ENCODE measurements around the gene B4GAT1.

The B4GAT1 gene

GRCh38 chr11:66338276-66339161, 8.9 kb downstream of the B4GAT1 start:
- H3K27me3 ChIP-seq (ENCODE audit: insufficient read depth, insufficient read length): no peaks in the 10 kb centered on the region
- no peak overlapping the region for H3K4me3 ChIP-seq (ENCODE audit: insufficient read length, low read depth)
- no peak for TF ChIP-seq ZNF274 (IDR thresholded peaks at IDR 0.05; ENCODE audit: low read depth, low read length)
- no peak for TF ChIP-seq SUZ12 (IDR thresholded peaks at IDR 0.05; ENCODE audit: extremely low read depth, insufficient read depth, insufficient read length)
- TF ChIP-seq YY1 (IDR thresholded peaks at IDR 0.05; ENCODE audit: insufficient read depth, insufficient read length): no peak
- no peak overlapping the region for H3K9ac ChIP-seq (ENCODE audit: insufficient read length, low read depth)
- no peak for DNase-seq (ENCODE audit: low read depth, low spot score)
- H3K4me1 ChIP-seq (ENCODE audit: insufficient read depth, insufficient read length): peaks cover 8% of the 10 kb centered on the region
- peaks cover 84% of the 10 kb centered on the region for H3K36me3 ChIP-seq (ENCODE audit: insufficient read depth, insufficient read length, low read length)
- H3K9me3 ChIP-seq (ENCODE audit: insufficient read depth, low read length): no peaks in the 10 kb centered on the region

GRCh38 chr11:66337103-66337899, 10.1 kb downstream of the B4GAT1 start:
- H3K9ac ChIP-seq (ENCODE audit: insufficient read length, low read depth): no peak overlapping the region
- TF ChIP-seq YY1 (IDR thresholded peaks at IDR 0.05; ENCODE audit: insufficient read depth, insufficient read length) (no peak), SUZ12 (IDR thresholded peaks at IDR 0.05; ENCODE audit: extremely low read depth, insufficient read depth, insufficient read length) (no peak), ZNF274 (IDR thresholded peaks at IDR 0.05; ENCODE audit: low read depth, low read length) (no peak)
- no peak overlapping the region for H3K4me3 ChIP-seq (ENCODE audit: insufficient read length, low read depth)
- peaks cover 8% of the 10 kb centered on the region for H3K4me1 ChIP-seq (ENCODE audit: insufficient read depth, insufficient read length)
- DNase-seq (ENCODE audit: low read depth, low spot score): no peak
- H3K27me3 ChIP-seq (ENCODE audit: insufficient read depth, insufficient read length): no peaks in the 10 kb centered on the region
- H3K9me3 ChIP-seq (ENCODE audit: insufficient read depth, low read length): no peaks in the 10 kb centered on the region
- peaks cover 85% of the 10 kb centered on the region for H3K36me3 ChIP-seq (ENCODE audit: insufficient read depth, insufficient read length, low read length)

GRCh38 chr11:66336234-66337102, 11.0 kb downstream of the B4GAT1 start, which contains the start of gene RIN1:
RIN1 (minus strand) TSS chr11:66336434; CDS start chr11:66336402, 32 bp downstream.
- Histone ChIP-seq H3K9ac (ENCODE audit: insufficient read length, low read depth) (peak within 1 kb of the TSS; percentile 94), H3K4me3 (ENCODE audit: insufficient read length, low read depth) (peak within 1 kb of the TSS; percentile 62)

GRCh38 chr11:66335531-66336233, 11.7 kb downstream of the B4GAT1 start:
- H3K9me3 ChIP-seq (ENCODE audit: insufficient read depth, low read length): no peaks in the 10 kb centered on the region
- H3K9ac ChIP-seq (ENCODE audit: insufficient read length, low read depth): peak overlapping the region; percentile 94
- H3K27me3 ChIP-seq (ENCODE audit: insufficient read depth, insufficient read length): no peaks in the 10 kb centered on the region
- DNase-seq (ENCODE audit: low read depth, low spot score): no peak
- no peak for TF ChIP-seq SUZ12 (IDR thresholded peaks at IDR 0.05; ENCODE audit: extremely low read depth, insufficient read depth, insufficient read length)
- TF ChIP-seq ZNF274 (IDR thresholded peaks at IDR 0.05; ENCODE audit: low read depth, low read length): no peak
- no peak for TF ChIP-seq YY1 (IDR thresholded peaks at IDR 0.05; ENCODE audit: insufficient read depth, insufficient read length)
- H3K4me3 ChIP-seq (ENCODE audit: insufficient read length, low read depth): peak overlapping the region; percentile 62
- peaks cover 84% of the 10 kb centered on the region for H3K36me3 ChIP-seq (ENCODE audit: insufficient read depth, insufficient read length, low read length)
- peaks cover 8% of the 10 kb centered on the region for H3K4me1 ChIP-seq (ENCODE audit: insufficient read depth, insufficient read length)

More at GRCh38 chr11:66336234-66337102, 11.0 kb downstream of the B4GAT1 start, which contains the start of gene RIN1:
- H3K9me3 ChIP-seq (ENCODE audit: insufficient read depth, low read length): no peaks in the 10 kb centered on the region
- TF ChIP-seq YY1 (IDR thresholded peaks at IDR 0.05; ENCODE audit: insufficient read depth, insufficient read length): no peak
- H3K36me3 ChIP-seq (ENCODE audit: insufficient read depth, insufficient read length, low read length): peaks cover 85% of the 10 kb centered on the region
- no peaks in the 10 kb centered on the region for H3K27me3 ChIP-seq (ENCODE audit: insufficient read depth, insufficient read length)
- peaks cover 8% of the 10 kb centered on the region for H3K4me1 ChIP-seq (ENCODE audit: insufficient read depth, insufficient read length)
- no peak for DNase-seq (ENCODE audit: low read depth, low spot score)

GRCh38 chr11:66334605-66335442, 12.6 kb downstream of the B4GAT1 start:
- peaks cover 75% of the 10 kb centered on the region for H3K36me3 ChIP-seq (ENCODE audit: insufficient read depth, insufficient read length, low read length)
- H3K27me3 ChIP-seq (ENCODE audit: insufficient read depth, insufficient read length): no peaks in the 10 kb centered on the region
- no peaks in the 10 kb centered on the region for H3K9me3 ChIP-seq (ENCODE audit: insufficient read depth, low read length)
- H3K4me3 ChIP-seq (ENCODE audit: insufficient read length, low read depth): peak overlapping the region; percentile 62
- H3K9ac ChIP-seq (ENCODE audit: insufficient read length, low read depth): peak overlapping the region; percentile 94
- H3K4me1 ChIP-seq (ENCODE audit: insufficient read depth, insufficient read length): peaks cover 8% of the 10 kb centered on the region
- TF ChIP-seq SUZ12 (IDR thresholded peaks at IDR 0.05; ENCODE audit: extremely low read depth, insufficient read depth, insufficient read length) (no peak), ZNF274 (IDR thresholded peaks at IDR 0.05; ENCODE audit: low read depth, low read length) (no peak), YY1 (IDR thresholded peaks at IDR 0.05; ENCODE audit: insufficient read depth, insufficient read length) (no peak)
- no peak for DNase-seq (ENCODE audit: low read depth, low spot score)

Data from NT2/D1 (cell line).